HEK293T (cell line): Measurements from ENCODE around the gene PLS1.
"Not testable (repeated sequence)": the region's sequence is repeated elsewhere in the genome, so short reads cannot be mapped to it uniquely, and the experiment has no call there.

Source experiments
- CTCF ChIA-PET: fragments of 350-600 bp; formaldehyde crosslinking; extraction: SDS; loops from one replicate; lab custom pipeline; 2021; ENCODE audit warnings: antibody characterized with exemption, inconsistent platforms; lab: Yijun Ruan, JAX
- POLR2A ChIA-PET: fragments of 350-600 bp; formaldehyde crosslinking; extraction: SDS; loops from one replicate; lab custom pipeline; 2020; ENCODE audit warnings: antibody characterized with exemption, inconsistent platforms; lab: Yijun Ruan, JAX
- DNase-seq: peaks from one replicate; pipeline ENCODE4 v3.0.0; 2012; ENCODE audit warnings: mixed read lengths; ENCODE audit errors: extremely low spot score
- ARNT ChIP-seq: fragments of 450-650 bp; IDR thresholded peaks from 2 replicates; pipeline ENCODE4 v1.6.1; 2017; ENCODE audit warnings: mild to moderate bottlenecking
- BHLHE40 ChIP-seq: fragments of 450-650 bp; IDR thresholded peaks from 2 replicates; pipeline ENCODE4 v1.6.1; 2016; ENCODE audit warnings: mild to moderate bottlenecking, moderate library complexity, borderline replicate concordance
- CTBP1 ChIP-seq: fragments of 450-650 bp; IDR thresholded peaks from 2 replicates; pipeline ENCODE4 v1.6.1; 2016; ENCODE audit warnings: borderline replicate concordance
- ELF4 ChIP-seq: fragments of 450-650 bp; IDR thresholded peaks from 2 replicates; pipeline ENCODE4 v1.6.1; 2017; ENCODE audit warnings: antibody characterized with exemption
- FOXA1 ChIP-seq: fragments of 450-650 bp; IDR thresholded peaks from 2 replicates; pipeline ENCODE4 v1.6.1; 2016; ENCODE audit warnings: mild to moderate bottlenecking
- FOXK2 ChIP-seq: fragments of 450-650 bp; IDR thresholded peaks from 2 replicates; pipeline ENCODE4 v1.6.1; 2016; ENCODE audit warnings: mild to moderate bottlenecking
- FOXM1 ChIP-seq: fragments of 450-650 bp; IDR thresholded peaks from 2 replicates; pipeline ENCODE4 v1.6.1; 2017; ENCODE audit warnings: mild to moderate bottlenecking, borderline replicate concordance
- HDGF ChIP-seq: fragments of 450-650 bp; IDR thresholded peaks from 2 replicates; pipeline ENCODE4 v1.6.1; 2017; ENCODE audit warnings: antibody characterized with exemption, borderline replicate concordance
- L3MBTL2 ChIP-seq: fragments of 450-650 bp; conservative IDR thresholded peaks from 2 replicates; pipeline ENCODE4 v1.6.1; 2016; ENCODE audit warnings: mild to moderate bottlenecking
- LEF1 ChIP-seq: fragments of 450-650 bp; IDR thresholded peaks from 2 replicates; pipeline ENCODE4 v1.6.1; 2017; ENCODE audit warnings: mild to moderate bottlenecking, borderline replicate concordance
- NFRKB ChIP-seq: fragments of 450-650 bp; IDR thresholded peaks from 2 replicates; pipeline ENCODE4 v1.6.1; 2016; ENCODE audit warnings: mild to moderate bottlenecking, moderate library complexity
- SP1 ChIP-seq: fragments of 450-650 bp; IDR thresholded peaks from 2 replicates; pipeline ENCODE4 v1.6.1; 2017
- SUZ12 ChIP-seq: fragments of 450-650 bp; IDR thresholded peaks from 2 replicates; pipeline ENCODE4 v1.6.1; 2016; ENCODE audit warnings: mild to moderate bottlenecking
- TARDBP ChIP-seq: fragments of 450-650 bp; IDR thresholded peaks from 2 replicates; pipeline ENCODE4 v1.6.1; 2016
- ZNF384 ChIP-seq: fragments of 450-650 bp; IDR thresholded peaks from 2 replicates; pipeline ENCODE4 v1.6.1; 2016
- TF ChIP-seq, protein P1 (sequence below): fragments of 450-650 bp; IDR thresholded peaks from 2 replicates; pipeline ENCODE4 v1.6.1; 2016

Gene PLS1, protein sequence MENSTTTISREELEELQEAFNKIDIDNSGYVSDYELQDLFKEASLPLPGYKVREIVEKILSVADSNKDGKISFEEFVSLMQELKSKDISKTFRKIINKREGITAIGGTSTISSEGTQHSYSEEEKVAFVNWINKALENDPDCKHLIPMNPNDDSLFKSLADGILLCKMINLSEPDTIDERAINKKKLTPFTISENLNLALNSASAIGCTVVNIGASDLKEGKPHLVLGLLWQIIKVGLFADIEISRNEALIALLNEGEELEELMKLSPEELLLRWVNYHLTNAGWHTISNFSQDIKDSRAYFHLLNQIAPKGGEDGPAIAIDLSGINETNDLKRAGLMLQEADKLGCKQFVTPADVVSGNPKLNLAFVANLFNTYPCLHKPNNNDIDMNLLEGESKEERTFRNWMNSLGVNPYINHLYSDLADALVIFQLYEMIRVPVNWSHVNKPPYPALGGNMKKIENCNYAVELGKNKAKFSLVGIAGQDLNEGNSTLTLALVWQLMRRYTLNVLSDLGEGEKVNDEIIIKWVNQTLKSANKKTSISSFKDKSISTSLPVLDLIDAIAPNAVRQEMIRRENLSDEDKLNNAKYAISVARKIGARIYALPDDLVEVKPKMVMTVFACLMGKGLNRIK

DNA sequence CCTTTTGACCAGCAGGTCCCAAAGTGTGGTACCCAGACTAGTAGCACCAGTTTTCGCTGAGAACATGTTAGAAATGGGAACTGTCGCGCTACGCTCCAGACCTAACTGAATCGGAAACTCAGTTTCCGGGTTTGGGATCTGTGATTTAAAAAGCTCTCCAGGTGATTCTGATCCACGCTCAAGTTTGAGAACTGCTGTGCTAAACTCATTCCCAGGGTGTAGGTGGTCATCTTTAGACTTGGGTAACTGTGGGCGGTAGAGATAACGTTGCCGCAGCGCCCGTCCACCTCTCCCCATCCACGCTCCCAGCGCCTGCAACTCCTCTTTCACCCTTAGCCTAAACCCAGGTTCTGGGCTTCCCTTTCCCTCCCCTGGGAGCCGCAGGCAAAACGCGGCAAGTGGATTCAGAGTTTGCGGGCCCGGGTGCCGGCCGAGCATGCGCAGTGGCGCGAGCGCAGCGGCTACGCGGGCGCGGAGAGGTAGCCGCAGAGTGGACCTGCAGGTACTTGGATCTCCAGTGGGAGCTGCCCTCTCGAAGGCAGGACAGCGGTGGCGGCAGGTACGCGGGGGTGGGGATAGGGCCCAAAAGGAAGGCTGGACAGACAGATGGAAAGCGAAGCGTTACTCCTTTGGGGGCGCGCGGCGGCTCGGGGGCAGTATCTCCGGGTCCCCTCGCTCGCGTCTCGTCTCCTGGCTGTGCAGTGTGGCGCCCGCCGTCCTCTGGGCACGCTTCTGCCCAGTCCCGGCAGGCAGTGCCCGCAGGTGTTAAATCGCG is at the start of gene PLS1:
TSS of gene PLS1 (plus strand) at position 443 of the 775 bp plus-strand sequence. CDS start 67,845 bp downstream, outside the sequence.
- ChIA-PET CTCF (no interaction called here), POLR2A (interaction anchor here (0.6 to 1.4 kb wide), 5 partner anchors 9 to 19 kb away, joined by 3 to 6 read pairs (median 3); partner anchors contain the start of gene ATR)
- peak; percentile 53; the same call in 1 of the 2 replicates for TF ChIP-seq L3MBTL2
- TF ChIP-seq CTBP1 = peak; percentile 81
- TF ChIP-seq ELF4 = peak; percentile 66
- TF ChIP-seq FOXM1 = peak; percentile 46; the same call in 1 of the 2 replicates
- peak; percentile 50; the same call in 1 of the 2 replicates for TF ChIP-seq TARDBP
- TF ChIP-seq FOXK2 = no peak
- no peak for TF ChIP-seq HDGF
- DNase-seq = peak; percentile 95

DNA sequence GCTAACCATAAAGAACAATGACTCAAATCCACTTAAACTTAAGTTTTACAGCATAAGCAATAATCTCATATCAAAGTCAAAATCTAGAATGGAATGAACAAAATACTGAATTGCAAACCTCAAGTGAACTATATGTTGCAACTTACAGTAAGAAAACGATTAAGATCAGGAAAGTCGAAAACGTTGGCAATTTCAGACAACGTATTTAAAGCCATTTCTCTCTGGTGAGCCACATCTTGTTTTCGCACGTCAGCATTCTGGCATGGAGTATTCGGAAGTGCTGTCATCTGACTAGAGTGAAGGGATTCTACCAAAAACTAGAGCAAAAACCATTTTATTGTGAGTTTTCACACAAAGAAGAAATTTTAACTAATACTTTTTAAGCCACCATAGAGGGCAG is 46.2 kb upstream of the PLS1 start:
- no peak for DNase-seq
- ChIA-PET POLR2A (no interaction called here), CTCF (no interaction called here)
- TF ChIP-seq CTBP1 = no peak
- no peak for TF ChIP-seq FOXM1
- no peak for TF ChIP-seq FOXA1
- TF ChIP-seq, protein P1, sequence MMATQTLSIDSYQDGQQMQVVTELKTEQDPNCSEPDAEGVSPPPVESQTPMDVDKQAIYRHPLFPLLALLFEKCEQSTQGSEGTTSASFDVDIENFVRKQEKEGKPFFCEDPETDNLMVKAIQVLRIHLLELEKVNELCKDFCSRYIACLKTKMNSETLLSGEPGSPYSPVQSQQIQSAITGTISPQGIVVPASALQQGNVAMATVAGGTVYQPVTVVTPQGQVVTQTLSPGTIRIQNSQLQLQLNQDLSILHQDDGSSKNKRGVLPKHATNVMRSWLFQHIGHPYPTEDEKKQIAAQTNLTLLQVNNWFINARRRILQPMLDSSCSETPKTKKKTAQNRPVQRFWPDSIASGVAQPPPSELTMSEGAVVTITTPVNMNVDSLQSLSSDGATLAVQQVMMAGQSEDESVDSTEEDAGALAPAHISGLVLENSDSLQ = no peak
- no peak for TF ChIP-seq ELF4
- no peak for TF ChIP-seq BHLHE40
- TF ChIP-seq HDGF = no peak
- no peak for TF ChIP-seq NFRKB
- no peak for TF ChIP-seq SP1

DNA sequence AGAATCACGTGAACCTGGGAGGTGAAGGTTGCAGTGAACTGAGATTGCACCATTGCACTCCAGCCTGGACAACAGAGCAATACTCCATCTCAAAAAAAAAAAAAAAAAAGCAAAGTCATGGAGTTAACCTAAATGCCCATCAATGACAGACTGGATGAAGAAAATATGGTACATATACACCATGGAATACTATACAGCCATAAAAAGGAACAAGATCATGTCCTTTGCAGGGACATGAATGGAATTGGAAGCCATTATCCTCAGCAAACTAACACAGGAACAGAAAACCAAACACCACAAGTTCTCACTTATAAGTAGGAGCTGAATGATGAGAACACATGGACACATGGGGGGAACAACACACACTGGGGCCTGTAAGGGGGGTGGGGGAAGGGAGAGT is 43.6 kb upstream of the PLS1 start:
- DNase-seq, CTCF ChIA-PET, POLR2A ChIA-PET: not testable (repeated sequence)

DNA sequence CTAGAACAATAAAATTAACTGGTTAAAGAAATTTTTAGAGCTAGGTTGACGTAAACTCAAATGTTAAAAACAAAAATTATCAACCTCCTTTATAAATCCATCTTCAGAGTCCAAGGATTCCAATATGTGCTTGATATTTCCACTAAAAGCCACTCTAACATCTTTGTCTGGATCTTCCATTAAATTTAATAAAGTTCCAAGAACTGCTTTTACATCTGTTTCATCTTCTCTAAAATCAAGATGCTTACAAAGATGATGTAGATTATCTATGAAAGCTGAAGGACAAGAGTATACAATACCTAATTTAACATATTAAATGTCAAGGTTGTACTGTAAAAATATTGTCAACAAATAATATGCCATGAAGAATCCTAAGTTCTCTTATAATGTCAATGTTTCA is 42.5 kb upstream of the PLS1 start:
- POLR2A ChIA-PET = no interaction called here
- TF ChIP-seq FOXA1 (no peak), ELF4 (no peak), FOXM1 (no peak), CTBP1 (no peak), SP1 (no peak)
- CTCF ChIA-PET = interaction anchor here (0.6 to 1.1 kb wide), 2 partner anchors 15 to 711 kb away, joined by 3 read pairs; no protein-coding TSS in a partner anchor
- DNase-seq = no peak

DNA sequence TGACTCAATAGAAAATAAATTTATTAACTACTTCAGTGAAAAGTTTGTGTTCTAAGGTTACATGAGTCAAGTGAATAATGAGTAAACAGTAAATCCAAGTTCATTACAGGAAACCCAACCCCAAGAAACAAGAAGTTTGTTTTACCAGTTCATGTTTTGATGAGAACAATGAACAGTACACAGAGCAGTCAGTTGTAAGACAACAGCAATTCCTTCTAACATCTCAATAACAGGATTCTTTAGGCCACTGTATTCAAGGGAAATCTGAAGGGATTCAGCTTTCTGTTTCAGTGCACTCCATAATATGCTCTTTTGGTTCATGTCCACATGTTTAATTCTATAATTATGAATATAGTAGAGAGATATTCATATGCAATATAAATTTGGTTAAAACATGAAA is 36.1 kb upstream of the PLS1 start:
- TF ChIP-seq SP1 (no peak), L3MBTL2 (no peak), FOXA1 (no peak), FOXK2 (no peak), FOXM1 (no peak), ELF4 (no peak)
- TF ChIP-seq, protein P1 = no peak
- ChIA-PET POLR2A (no interaction called here), CTCF (no interaction called here)
- no peak for DNase-seq

DNA sequence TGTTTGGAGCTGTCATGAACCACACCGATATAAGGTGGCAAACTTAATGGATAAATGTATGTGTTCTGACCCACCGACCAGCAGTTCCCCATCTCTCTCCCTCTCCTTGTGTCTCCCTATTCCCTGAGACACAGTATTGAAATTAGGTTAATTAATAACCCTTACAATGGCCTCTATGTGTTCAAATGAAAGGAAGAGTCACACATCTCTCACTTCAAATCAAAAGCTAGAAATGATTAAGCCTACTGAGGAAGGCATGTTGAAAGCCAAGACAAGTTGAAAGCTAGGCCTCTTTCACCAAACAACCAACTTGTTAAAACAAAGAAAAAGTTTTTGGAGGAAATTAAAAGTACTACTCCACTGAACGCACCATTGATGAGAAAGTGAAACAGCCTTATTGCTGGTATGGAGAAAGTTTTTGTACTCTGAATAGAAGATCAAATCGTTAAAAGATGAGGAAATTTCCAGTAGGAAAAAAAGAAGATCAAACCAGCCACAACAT is 32.6 kb upstream of the PLS1 start:
- ChIA-PET POLR2A (no interaction called here), CTCF (no interaction called here)
- no peak for DNase-seq
- TF ChIP-seq FOXM1 (no peak), SUZ12 (no peak), HDGF (no peak), ARNT (no peak), LEF1 (no peak), NFRKB (no peak), SP1 (no peak), CTBP1 (no peak), ZNF384 (no peak), ELF4 (no peak), L3MBTL2 (no peak), TARDBP (no peak), FOXA1 (no peak), FOXK2 (no peak), BHLHE40 (no peak)
- TF ChIP-seq, protein P1 = no peak
